IMR-90 (cell line): ENCODE data around the gene ZNF410. TPM values are rescaled to one million over a fixed set of nuclear protein-coding genes. Genes with fewer than 3 reads are reported as not detected.
A peak's percentile ranks its signal among the peaks of the same experiment; 100 is the strongest.

Source experiments
- ATAC-seq: fragments of 200-7000 bp; cut with Tn5 transposase; 2 replicates; pipeline ENCODE4 v1.9.1; 2020; ENCODE audit warnings: low read depth, mild to moderate bottlenecking, moderate library complexity
- BruUV-seq: library from RNA; stranded (reverse); fragments of 400-500 nt; replicated peaks from 2 replicates; lab custom pipeline; 2021; lab: Mats Ljungman, UMichigan
- CTCF ChIA-PET: fragments of 300-600 bp; formaldehyde crosslinking; extraction: SDS; loops from one replicate; lab custom pipeline; 2021; ENCODE audit warnings: antibody characterized with exemption; lab: Yijun Ruan, JAX
- POLR2A ChIA-PET: fragments of 300-600 bp; sonication (Branson Sonifier 250); formaldehyde crosslinking; loops from one replicate; lab custom pipeline; 2022; ENCODE audit warnings: antibody characterized with exemption; ENCODE audit not compliant: unreplicated experiment; lab: Charles Lee
- DNase-seq: peaks from one replicate; pipeline ENCODE4 v3.0.0; 2013
- H2AFZ ChIP-seq: replicated peaks from 2 replicates; pipeline ENCODE3; 2013; ENCODE audit warnings: low read length, mild to moderate bottlenecking; ENCODE audit not compliant: poor library complexity
- H2AK5ac ChIP-seq: 2 replicates; pipeline ENCODE4 v1.6.1; 2013; ENCODE audit warnings: low read depth, low read length, inconsistent platforms
- H2AK9ac ChIP-seq: replicated peaks from 2 replicates; pipeline ENCODE3; 2013; ENCODE audit warnings: mild to moderate bottlenecking, low read depth, low read length, moderate library complexity; ENCODE audit not compliant: poor library complexity
- H2BK120ac ChIP-seq: 2 replicates; pipeline ENCODE4 v1.6.1; 2013; ENCODE audit warnings: low read depth, low read length, inconsistent platforms
- H2BK15ac ChIP-seq: 3 replicates; pipeline ENCODE4 v1.6.1; 2013; ENCODE audit warnings: low read depth, low read length, inconsistent platforms
- H2BK20ac ChIP-seq: 2 replicates; pipeline ENCODE4 v1.6.1; 2013; ENCODE audit warnings: low read depth, mild to moderate bottlenecking, inconsistent platforms, low read length, moderate library complexity
- H2BK5ac ChIP-seq: 2 replicates; pipeline ENCODE4 v1.6.1; 2013; ENCODE audit warnings: mild to moderate bottlenecking, low read depth, low read length, inconsistent platforms; ENCODE audit not compliant: poor library complexity, severe bottlenecking
- H3K14ac ChIP-seq: replicated peaks from 2 replicates; pipeline ENCODE4 v1.6.1; 2013; ENCODE audit warnings: low read depth, low read length, inconsistent platforms
- H3K18ac ChIP-seq: 2 replicates; pipeline ENCODE4 v1.6.1; 2013; ENCODE audit warnings: low read depth, low read length, control low read depth
- H3K23ac ChIP-seq: 2 replicates; pipeline ENCODE4 v1.6.1; 2013; ENCODE audit warnings: low read depth, low read length, inconsistent platforms
- H3K27ac ChIP-seq: 2 replicates; pipeline ENCODE4 v1.5.1; 2013; ENCODE audit warnings: mild to moderate bottlenecking, control low read depth, low read length; ENCODE audit not compliant: insufficient read depth
- H3K27me3 ChIP-seq: 2 replicates; pipeline ENCODE4 v1.6.1; 2013; ENCODE audit warnings: low read length; ENCODE audit not compliant: control insufficient read depth, insufficient read depth
- H3K36me3 ChIP-seq: 2 replicates; pipeline ENCODE4 v1.6.1; 2013; ENCODE audit warnings: low read length, mixed read lengths; ENCODE audit not compliant: control insufficient read depth, insufficient read depth
- H3K4ac ChIP-seq: 2 replicates; pipeline ENCODE4 v1.6.1; 2013; ENCODE audit warnings: low read depth, low read length, inconsistent platforms
- H3K4me1 ChIP-seq: 2 replicates; pipeline ENCODE4 v1.6.1; 2013; ENCODE audit warnings: low read length, mixed read lengths; ENCODE audit not compliant: control insufficient read depth, insufficient read depth
- H3K4me2 ChIP-seq: 2 replicates; pipeline ENCODE4 v1.6.1; 2013; ENCODE audit warnings: low read depth, mild to moderate bottlenecking, control low read depth, low read length, moderate library complexity
- H3K4me3 ChIP-seq: 2 replicates; pipeline ENCODE4 v1.5.1; 2013; ENCODE audit warnings: low read depth, mild to moderate bottlenecking, control low read depth, low read length, moderate library complexity; ENCODE audit not compliant: insufficient read depth
- H3K56ac ChIP-seq: 2 replicates; pipeline ENCODE4 v1.6.1; 2013; ENCODE audit warnings: low read length, inconsistent platforms; ENCODE audit not compliant: insufficient read depth; ENCODE audit errors: extremely low read depth
- H3K79me1 ChIP-seq, 2 experiments: 2 replicates each; pipeline ENCODE4 v1.6.1; 2013; ENCODE audit warnings: low read length in 2 of 2, inconsistent platforms in 1 of 2, low read depth in 1 of 2
- H3K9ac ChIP-seq: 2 replicates; pipeline ENCODE4 v1.6.1; 2013; ENCODE audit warnings: low read depth, low read length, control low read depth
- H3K9me1 ChIP-seq: 2 replicates; pipeline ENCODE4 v1.6.1; 2013; ENCODE audit warnings: low read length, inconsistent platforms; ENCODE audit not compliant: insufficient read depth
- H3K9me3 ChIP-seq: 2 replicates; pipeline ENCODE4 v1.6.1; 2013; ENCODE audit warnings: low read length; ENCODE audit not compliant: control insufficient read depth, insufficient read depth
- H4K20me1 ChIP-seq: 2 replicates; pipeline ENCODE4 v1.6.1; 2013; ENCODE audit warnings: low read length, inconsistent platforms; ENCODE audit not compliant: insufficient read depth
- H4K5ac ChIP-seq: 2 replicates; pipeline ENCODE4 v1.6.1; 2013; ENCODE audit warnings: mild to moderate bottlenecking, low read depth, low read length, control low read depth
- H4K8ac ChIP-seq, 2 experiments: 2 replicates each; pipeline ENCODE4 v1.6.1; 2013; ENCODE audit warnings: low read depth in 2 of 2, low read length in 2 of 2, control low read depth in 1 of 2, inconsistent platforms in 1 of 2
- H4K91ac ChIP-seq: 2 replicates; pipeline ENCODE4 v1.6.1; 2013; ENCODE audit warnings: low read depth, low read length, inconsistent platforms; ENCODE audit not compliant: insufficient read depth
- BHLHE40 ChIP-seq: fragments of 150-350 bp; IDR thresholded peaks from 2 replicates; pipeline ENCODE4 v1.6.1; 2016; ENCODE audit warnings: mild to moderate bottlenecking, low read depth, low read length
- CEBPB ChIP-seq: IDR thresholded peaks from 2 replicates; pipeline ENCODE4 v1.6.1; 2012; ENCODE audit warnings: low read depth, low read length, improper control_type of control experiment
- ELK1 ChIP-seq: fragments of 150-350 bp; IDR thresholded peaks from 2 replicates; pipeline ENCODE4 v1.6.1; 2016; ENCODE audit warnings: low read depth, mild to moderate bottlenecking, low read length, moderate library complexity, borderline replicate concordance
- FOS ChIP-seq: fragments of 150-350 bp; IDR thresholded peaks from 2 replicates; pipeline ENCODE4 v1.6.1; 2016; ENCODE audit warnings: low read depth, low read length
- MAFK ChIP-seq: IDR thresholded peaks from 2 replicates; pipeline ENCODE4 v1.6.1; 2012; ENCODE audit warnings: low read depth, low read length, improper control_type of control experiment
- MAZ ChIP-seq: IDR thresholded peaks from 2 replicates; pipeline ENCODE4 v1.6.1; 2012; ENCODE audit warnings: low read depth, mild to moderate bottlenecking, low read length, improper control_type of control experiment, moderate library complexity, borderline replicate concordance
- RCOR1 ChIP-seq: IDR thresholded peaks from 2 replicates; pipeline ENCODE4 v1.6.1; 2012; ENCODE audit warnings: mild to moderate bottlenecking, low read length, improper control_type of control experiment; ENCODE audit not compliant: insufficient replicate concordance
- RFX5 ChIP-seq: IDR thresholded peaks from 2 replicates; pipeline ENCODE4 v1.8.0; 2012; ENCODE audit warnings: low read depth, mild to moderate bottlenecking, low read length, moderate library complexity
- SMC3 ChIP-seq: fragments of 150-350 bp; IDR thresholded peaks from 2 replicates; pipeline ENCODE4 v1.6.1; 2016; ENCODE audit warnings: low read depth, mild to moderate bottlenecking, antibody characterized with exemption, low read length, moderate library complexity
- USF2 ChIP-seq: fragments of 150-350 bp; IDR thresholded peaks from 2 replicates; pipeline ENCODE4 v1.6.1; 2017; ENCODE audit warnings: mild to moderate bottlenecking, antibody characterized with exemption, low read length, low read depth
- WGBS, 2 experiments: methylation state at CpG; one replicate each; pipeline versions ENCODE4 v1.1.5 to v1.1.7; 2013; ENCODE audit warnings: missing lambda C conversion rate in 2 of 2; ENCODE audit not compliant: insufficient read length in 1 of 2; ENCODE audit errors: extremely low coverage in 2 of 2; 5-methylcytosine and 5-hydroxymethylcytosine counted together
- dilution Hi-C: fragments of 300-500 bp; cut with HindIII; formaldehyde crosslinking; loops from one replicate; pipeline ENCODE4 v1.14.3; 2018; ENCODE audit warnings: low sequenced_read_pairs; ENCODE audit not compliant: unreplicated experiment
- in situ Hi-C: fragments of 300-500 bp; cut with MboI; formaldehyde crosslinking; loops from 3 replicates; pipeline ENCODE4 v1.14.3; 2019; ENCODE audit warnings: low sequenced_read_pairs, inconsistent platforms, mixed read lengths
- intact Hi-C: fragments of 100-400 bp; cut with micrococcal nuclease; formaldehyde crosslinking; loops from 2 replicates; pipeline ENCODE4 v1.10.0; 2022
- polyA plus RNA-seq, 3 experiments: library from polyadenylated mRNA; depleted of rRNA; stranded (reverse); fragments of >200 nt; gene quantifications; 2 replicates each; pipeline ENCODE4 v1.2.3, GENCODE V29; 2012; ENCODE audit warnings: low replicate concordance in 1 of 3
- total RNA-seq: library from RNA; depleted of rRNA; stranded (reverse); fragments of >200 nt; gene quantifications from 2 replicates; pipeline ENCODE4 v1.2.3, GENCODE V29; 2012
- TF ChIP-seq, protein P1 (sequence below): conservative IDR thresholded peaks from 2 replicates; pipeline ENCODE4 v1.5.1; 2012; ENCODE audit warnings: mild to moderate bottlenecking, low read depth, low read length, improper control_type of control experiment

ZNF410 gene
- total and polyA plus RNA-seq, 2 of the 4 experiments (the other 2 are of a cell fraction): 27.9 to 89.1 TPM

DNA sequence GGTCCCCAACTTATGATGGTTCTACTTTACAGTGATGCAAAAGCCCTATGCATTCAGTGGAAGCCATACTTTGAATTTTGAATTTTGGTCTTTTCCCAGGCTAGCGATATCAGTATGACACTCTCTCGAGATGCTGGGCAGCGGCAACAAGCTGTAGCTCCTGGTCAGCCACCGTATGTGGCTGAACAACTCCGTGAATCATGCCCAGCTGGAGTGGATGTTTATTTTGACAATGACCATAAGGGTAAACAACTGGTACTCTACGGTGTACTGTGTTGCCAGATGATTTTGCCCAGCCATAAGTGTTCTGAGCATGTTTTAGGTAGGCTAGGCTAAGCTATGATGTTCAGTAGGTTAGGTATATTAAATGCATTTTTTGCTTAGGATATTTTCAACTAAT is 8.2 kb upstream of the ZNF410 start:
- WGBS, 2 experiments: 17% methylated on average over 1 of the region's 6 CpGs; no CpG with 5 or more reads in 1 of the 2 experiments
- Histone ChIP-seq H2AFZ (no peak overlapping the region), H3K4me2 (no peak overlapping the region), H3K9ac (no peak overlapping the region), H3K56ac (no peak overlapping the region), H2AK5ac (no peak overlapping the region), H4K5ac (no peak overlapping the region), H3K9me3 (no peaks in the 10 kb centered on the region), H3K79me1 (no peaks in the 10 kb centered on the region), H3K4me3 (no peak overlapping the region), H3K4ac (no peak overlapping the region), H4K20me1 (no peaks in the 10 kb centered on the region), H2AK9ac (no peak overlapping the region), H4K91ac (no peak overlapping the region), H3K18ac (no peak overlapping the region), H2BK5ac (no peak overlapping the region), H3K4me1 (peaks cover 4% of the 10 kb centered on the region; the same call in 1 of the 2 replicates), H4K8ac (no peak overlapping the region), H3K36me3 (no peaks in the 10 kb centered on the region), H3K23ac (no peak overlapping the region), H3K14ac (no peak overlapping the region), H2BK15ac (no peak overlapping the region), H3K27ac (no peak overlapping the region), H2BK120ac (no peak overlapping the region), H3K9me1 (0 out of 2 replicates have a peak, but pooled peaks cover 2% of the 10 kb centered on the region), H3K27me3 (no peaks in the 10 kb centered on the region), H2BK20ac (no peak overlapping the region)
- in situ Hi-C loops (no loop called here), intact Hi-C loops (no loop called here), dilution Hi-C loops (no loop called here)
- DNase-seq: peak; percentile 92
- TF ChIP-seq FOS (peak; percentile 90), USF2 (no peak), RCOR1 (peak; percentile 79), CEBPB (no peak), BHLHE40 (peak; percentile 61), RFX5 (no peak), ELK1 (no peak), SMC3 (no peak), MAFK (no peak), MAZ (no peak)
- TF ChIP-seq, protein P1, sequence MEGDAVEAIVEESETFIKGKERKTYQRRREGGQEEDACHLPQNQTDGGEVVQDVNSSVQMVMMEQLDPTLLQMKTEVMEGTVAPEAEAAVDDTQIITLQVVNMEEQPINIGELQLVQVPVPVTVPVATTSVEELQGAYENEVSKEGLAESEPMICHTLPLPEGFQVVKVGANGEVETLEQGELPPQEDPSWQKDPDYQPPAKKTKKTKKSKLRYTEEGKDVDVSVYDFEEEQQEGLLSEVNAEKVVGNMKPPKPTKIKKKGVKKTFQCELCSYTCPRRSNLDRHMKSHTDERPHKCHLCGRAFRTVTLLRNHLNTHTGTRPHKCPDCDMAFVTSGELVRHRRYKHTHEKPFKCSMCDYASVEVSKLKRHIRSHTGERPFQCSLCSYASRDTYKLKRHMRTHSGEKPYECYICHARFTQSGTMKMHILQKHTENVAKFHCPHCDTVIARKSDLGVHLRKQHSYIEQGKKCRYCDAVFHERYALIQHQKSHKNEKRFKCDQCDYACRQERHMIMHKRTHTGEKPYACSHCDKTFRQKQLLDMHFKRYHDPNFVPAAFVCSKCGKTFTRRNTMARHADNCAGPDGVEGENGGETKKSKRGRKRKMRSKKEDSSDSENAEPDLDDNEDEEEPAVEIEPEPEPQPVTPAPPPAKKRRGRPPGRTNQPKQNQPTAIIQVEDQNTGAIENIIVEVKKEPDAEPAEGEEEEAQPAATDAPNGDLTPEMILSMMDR: no peak
- CTCF ChIA-PET: no interaction called here
- ATAC-seq: peak; percentile 84
- no TSS peak for BruUV-seq
- POLR2A ChIA-PET: no interaction called here
